Gastrocnemius medialis (tissue), 4 donors: ENCODE measurements around the gene SLC19A3.
"Not testable (repeated sequence)": the region's sequence is repeated elsewhere in the genome, so short reads cannot be mapped to it uniquely, and the experiment has no call there.

Source experiments
- CTCF ChIP-seq, 5 experiments: fragments of 450-650 bp in 3 of 5; fragments of 200-600 bp in 2 of 5; sonication (generic) in 2 of 5; IDR thresholded peaks in 4 of 5; conservative IDR thresholded peaks in 1 of 5; 1 replicate in 4 of 5; 2 replicates in 1 of 5; pipeline ENCODE4 v1.5.1; 2016 to 2019; ENCODE audit warnings: antibody characterized with exemption in 5 of 5, mild to moderate bottlenecking in 3 of 5, moderate library complexity in 3 of 5
- POLR2A ChIP-seq, 2 donors: fragments of 450-650 bp; IDR thresholded peaks; one replicate each; pipeline ENCODE4 v1.6.1; 2017; ENCODE audit warnings: antibody characterized with exemption in 2 of 2, mild to moderate bottlenecking in 2 of 2, moderate library complexity in 2 of 2

- TF ChIP-seq CTCF (IDR thresholded peaks at IDR 0.05 in 4 of 5, conservative IDR thresholded peaks at IDR 0.05 in 1 of 5); POLR2A (IDR thresholded peaks at IDR 0.05): not testable (repeated sequence)
Observed at GRCh38 chr2:227673620-227674019, 44.2 kb downstream of the SLC19A3 start.
